K562 (cell line): Measurements from ENCODE around the gene C1QTNF5. TPM values are rescaled to one million over a fixed set of nuclear protein-coding genes. Genes with fewer than 3 reads are reported as not detected.

Experiments used
- CBX1 ChIP-seq: sonication (generic); IDR thresholded peaks from 2 replicates; pipeline ENCODE4 v1.6.1; 2016; ENCODE audit warnings: antibody characterized with exemption, low read depth, mild to moderate bottlenecking
- CC2D1A ChIP-seq: fragments of 450-650 bp; IDR thresholded peaks from 2 replicates; pipeline ENCODE4 v1.6.1; 2017; ENCODE audit warnings: mild to moderate bottlenecking
- E2F3 ChIP-seq: fragments of 250-450 bp; sonication (Bioruptor Pico); IDR thresholded peaks from 2 replicates; pipeline ENCODE4 v1.4.0; 2020; ENCODE audit warnings: mild to moderate bottlenecking
- ETS1 ChIP-seq: conservative IDR thresholded peaks from 2 replicates; pipeline ENCODE4 v1.6.1; 2011; ENCODE audit warnings: low read depth, mild to moderate bottlenecking, low read length; ENCODE audit not compliant: control insufficient read depth
- HLTF ChIP-seq: fragments of 450-650 bp; IDR thresholded peaks from 2 replicates; pipeline ENCODE4 v1.6.1; 2016
- MTA2 ChIP-seq: fragments of 450-650 bp; IDR thresholded peaks from 2 replicates; pipeline ENCODE4 v1.6.1; 2016; ENCODE audit warnings: low read depth
- NCOA4 ChIP-seq: fragments of 450-650 bp; IDR thresholded peaks from 2 replicates; pipeline ENCODE4 v1.6.1; 2018; ENCODE audit warnings: mild to moderate bottlenecking; ENCODE audit not compliant: partially characterized antibody
- NCOR1 ChIP-seq: fragments of 450-650 bp; IDR thresholded peaks from 2 replicates; pipeline ENCODE4 v1.6.1; 2016; ENCODE audit warnings: mild to moderate bottlenecking, moderate library complexity
- NELFE ChIP-seq: IDR thresholded peaks from 2 replicates; pipeline ENCODE4 v1.6.1; 2011; ENCODE audit warnings: mild to moderate bottlenecking; ENCODE audit not compliant: insufficient read depth, insufficient read length
- PTRF ChIP-seq: fragments of 450-650 bp; IDR thresholded peaks from 2 replicates; pipeline ENCODE4 v1.6.1; 2016; ENCODE audit warnings: mild to moderate bottlenecking, missing genetic modification characterization, missing compliant biosample characterization
- RBM25 ChIP-seq: fragments of 200-400 bp; formaldehyde crosslinking; IDR thresholded peaks from 2 replicates; pipeline ENCODE4 v1.6.1; 2018; ENCODE audit warnings: low read length, low read depth, moderate library complexity; ENCODE audit not compliant: severe bottlenecking
- SRF ChIP-seq, 2 experiments: fragments of 250-450, 450-650 bp in 1 of 2; sonication (Bioruptor Pico) in 1 of 2; sonication (generic) in 1 of 2; formaldehyde crosslinking; IDR thresholded peaks; 2 replicates each; pipeline versions ENCODE4 v1.5.0 to v1.5.1; 2020 to 2022; ENCODE audit warnings: mild to moderate bottlenecking in 1 of 2, missing genetic modification reagents in 1 of 2
- ZFP30 ChIP-seq: fragments of 250-450 bp; sonication (Bioruptor Pico); IDR thresholded peaks from 2 replicates; pipeline ENCODE4 v1.8.0; 2022; ENCODE audit warnings: moderate library complexity, mild to moderate bottlenecking, inconsistent platforms, borderline replicate concordance
- ZNF133 ChIP-seq: fragments of 250-450 bp; sonication (Bioruptor Pico); IDR thresholded peaks from 2 replicates; pipeline ENCODE4 v1.4.0; 2020; ENCODE audit warnings: mild to moderate bottlenecking
- ZNF174 ChIP-seq: fragments of 250-450 bp; sonication (Bioruptor Pico); IDR thresholded peaks from 2 replicates; pipeline ENCODE4 v1.4.0; 2020; ENCODE audit warnings: mild to moderate bottlenecking
- polyA plus RNA-seq, 8 experiments: library from polyadenylated mRNA; depleted of rRNA in 4 of 8; stranded (reverse) in 5 of 8; unstranded in 3 of 8; fragments of >200 nt; fragmentation: Nextera tagmentation in 2 of 8; fragmentation: Illumina TruSeq in 1 of 8; extraction: Ambion mirVana in 2 of 8; extraction: Trizol in 1 of 8; gene quantifications; 2 replicates each; pipeline versions ENCODE4 v1.2.1 to v1.2.3, GENCODE V29; 2011 to 2014; ENCODE audit warnings: inconsistent platforms in 1 of 8, missing spikeins in 1 of 8
- total RNA-seq, 7 experiments: library from RNA; depleted of rRNA in 6 of 7; stranded (reverse); fragments of >200 nt in 6 of 7; fragmentation: Illumina TruSeq in 2 of 7; extraction: Trizol in 2 of 7; gene quantifications; 2 replicates each; pipeline versions ENCODE4 v1.2.1 to v1.2.3, GENCODE V29; 2011 to 2021; ENCODE audit warnings: low replicate concordance in 1 of 7
- TF ChIP-seq, protein P1 (sequence below), 2 experiments: fragments of 200-800 bp in 1 of 2; sonication (Bioruptor generic) in 1 of 2; sonication (generic) in 1 of 2; formaldehyde crosslinking in 1 of 2; IDR thresholded peaks in 1 of 2; conservative IDR thresholded peaks in 1 of 2; 2 replicates each; pipeline versions ENCODE4 v1.5.0 to v1.6.1; 2016 to 2020; ENCODE audit warnings: missing compliant biosample characterization in 1 of 2, missing genetic modification characterization in 1 of 2, missing genetic modification reagents in 1 of 2
- TF ChIP-seq, protein P2 (sequence below): fragments of 250-450 bp; sonication (Bioruptor Pico); IDR thresholded peaks from 2 replicates; pipeline ENCODE4 v1.6.1; 2021; ENCODE audit warnings: mild to moderate bottlenecking
- TF ChIP-seq, protein P3 (sequence below): fragments of 250-450 bp; sonication (Bioruptor Pico); IDR thresholded peaks from 2 replicates; pipeline ENCODE4 v1.5.0; 2021

The C1QTNF5 gene
- total and polyA plus RNA-seq, 9 of the 15 experiments (the other 6 are each of a cell fraction or from before 2014, with no cell fraction given), result 0.07 to 0.76 (median 0.24) TPM; not detected in 1

- TF ChIP-seq, protein P1, sequence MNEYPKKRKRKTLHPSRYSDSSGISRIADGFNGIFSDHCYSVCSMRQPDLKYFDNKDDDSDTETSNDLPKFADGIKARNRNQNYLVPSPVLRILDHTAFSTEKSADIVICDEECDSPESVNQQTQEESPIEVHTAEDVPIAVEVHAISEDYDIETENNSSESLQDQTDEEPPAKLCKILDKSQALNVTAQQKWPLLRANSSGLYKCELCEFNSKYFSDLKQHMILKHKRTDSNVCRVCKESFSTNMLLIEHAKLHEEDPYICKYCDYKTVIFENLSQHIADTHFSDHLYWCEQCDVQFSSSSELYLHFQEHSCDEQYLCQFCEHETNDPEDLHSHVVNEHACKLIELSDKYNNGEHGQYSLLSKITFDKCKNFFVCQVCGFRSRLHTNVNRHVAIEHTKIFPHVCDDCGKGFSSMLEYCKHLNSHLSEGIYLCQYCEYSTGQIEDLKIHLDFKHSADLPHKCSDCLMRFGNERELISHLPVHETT (CRISPR knock-in tag; conservative IDR thresholded peaks at IDR 0.05 in 1 of 2, IDR thresholded peaks at IDR 0.05 in 1 of 2), result peak in 1 of 2 experiments; percentile 81; a peak in 1 of 4 replicates
- TF ChIP-seq PTRF (tag) (no peak), ZFP30 (CRISPR knock-in tag) (no peak), ZNF133 (CRISPR knock-in tag) (no peak), HLTF (no peak), ETS1 (no peak), NCOR1 (no peak), CC2D1A (no peak), ZNF174 (CRISPR knock-in tag) (no peak), RBM25 (no peak), MTA2 (no peak), E2F3 (CRISPR knock-in tag) (peak; percentile 41; the same call in 1 of the 2 replicates), NELFE (no peak), SRF (CRISPR knock-in tag; IDR thresholded peaks at IDR 0.05) (no peak), CBX1 (peak; percentile 81; the same call in 1 of the 2 replicates), NCOA4 (no peak)
- TF ChIP-seq, protein P2, sequence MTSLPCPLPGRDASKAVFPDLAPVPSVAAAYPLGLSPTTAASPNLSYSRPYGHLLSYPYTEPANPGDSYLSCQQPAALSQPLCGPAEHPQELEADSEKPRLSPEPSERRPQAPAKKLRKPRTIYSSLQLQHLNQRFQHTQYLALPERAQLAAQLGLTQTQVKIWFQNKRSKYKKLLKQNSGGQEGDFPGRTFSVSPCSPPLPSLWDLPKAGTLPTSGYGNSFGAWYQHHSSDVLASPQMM (CRISPR knock-in tag), result no peak
- TF ChIP-seq, protein P3, sequence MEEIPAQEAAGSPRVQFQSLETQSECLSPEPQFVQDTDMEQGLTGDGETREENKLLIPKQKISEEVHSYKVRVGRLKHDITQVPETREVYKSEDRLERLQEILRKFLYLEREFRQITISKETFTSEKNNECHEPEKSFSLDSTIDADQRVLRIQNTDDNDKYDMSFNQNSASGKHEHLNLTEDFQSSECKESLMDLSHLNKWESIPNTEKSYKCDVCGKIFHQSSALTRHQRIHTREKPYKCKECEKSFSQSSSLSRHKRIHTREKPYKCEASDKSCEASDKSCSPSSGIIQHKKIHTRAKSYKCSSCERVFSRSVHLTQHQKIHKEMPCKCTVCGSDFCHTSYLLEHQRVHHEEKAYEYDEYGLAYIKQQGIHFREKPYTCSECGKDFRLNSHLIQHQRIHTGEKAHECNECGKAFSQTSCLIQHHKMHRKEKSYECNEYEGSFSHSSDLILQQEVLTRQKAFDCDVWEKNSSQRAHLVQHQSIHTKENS (CRISPR knock-in tag), result no peak
Measured at GRCh38 chr11:119339589-119340334, 921 bp downstream of the C1QTNF5 start (continued).
